Panc1 (cell line): ENCODE data around the gene PLPP4.

ENCODE experiments used
- CTCF ChIP-seq: fragments of 450-650 bp; IDR thresholded peaks from 2 replicates; pipeline ENCODE4 v1.5.1; 2017; ENCODE audit warnings: mild to moderate bottlenecking
- POLR2AphosphoS5 ChIP-seq: IDR thresholded peaks from 2 replicates; pipeline ENCODE4 v1.6.1; 2012; ENCODE audit warnings: mild to moderate bottlenecking, low read depth, low read length, moderate library complexity
- REST ChIP-seq, 2 experiments: IDR thresholded peaks; 2 replicates each; pipeline ENCODE4 v1.6.1; 2011 to 2012; ENCODE audit warnings: low read depth in 2 of 2, control low read depth in 1 of 2, low read length in 1 of 2, mild to moderate bottlenecking in 1 of 2, moderate library complexity in 1 of 2; ENCODE audit not compliant: insufficient read depth in 1 of 2
- SIN3A ChIP-seq: IDR thresholded peaks from 2 replicates; pipeline ENCODE4 v1.6.1; 2012; ENCODE audit warnings: low read depth, mild to moderate bottlenecking, low read length, moderate library complexity, borderline replicate concordance; ENCODE audit not compliant: insufficient read depth
- TCF7L2 ChIP-seq: IDR thresholded peaks from 2 replicates; pipeline ENCODE4 v1.6.1; 2011; ENCODE audit warnings: mild to moderate bottlenecking, low read depth, low read length, inconsistent platforms

GRCh38 chr10:120572307-120572706 is 115.3 kb downstream of the PLPP4 start:
- no peak for TF ChIP-seq CTCF
- no peak for TF ChIP-seq POLR2AphosphoS5
- TF ChIP-seq TCF7L2: no peak
- TF ChIP-seq REST (IDR thresholded peaks at IDR 0.05; ENCODE audit: insufficient read depth in 1 of 2, low read depth in 2 of 2, low read length in 1 of 2): no peak
- no peak for TF ChIP-seq SIN3A
